H1 (cell line): ENCODE results near the gene KNCN. TPM values are rescaled to one million over a fixed set of nuclear protein-coding genes. Genes with fewer than 3 reads are reported as not detected.

Experiments
- CHD2 ChIP-seq: IDR thresholded peaks from 2 replicates; pipeline ENCODE4 v1.6.1; 2012; ENCODE audit warnings: low read length, improper control_type of control experiment
- CHD7 ChIP-seq: fragments of 300-600 bp; sonication (generic); IDR thresholded peaks from 2 replicates; pipeline ENCODE4 v1.7.1; 2012; ENCODE audit warnings: low read length, moderate library complexity, mild to moderate bottlenecking, inconsistent platforms; ENCODE audit not compliant: insufficient replicate concordance
- CTBP2 ChIP-seq: IDR thresholded peaks from 2 replicates; pipeline ENCODE4 v1.7.0; 2011; ENCODE audit warnings: borderline replicate concordance, mild to moderate bottlenecking, moderate library complexity, mixed read lengths, low read length; ENCODE audit not compliant: insufficient read depth, insufficient read length
- KDM5A ChIP-seq: fragments of 200-600 bp; IDR thresholded peaks from 2 replicates; pipeline ENCODE4 v1.7.1; 2012; ENCODE audit warnings: mild to moderate bottlenecking, low read length, inconsistent platforms, mixed read lengths
- RFX5 ChIP-seq: IDR thresholded peaks from 2 replicates; pipeline ENCODE4 v1.6.1; 2011; ENCODE audit warnings: low read depth, low read length, improper control_type of control experiment, borderline replicate concordance
- TAF1 ChIP-seq: IDR thresholded peaks from 2 replicates; pipeline ENCODE4 v1.6.1; 2011; ENCODE audit warnings: mild to moderate bottlenecking, low read depth, low read length
- polyA plus RNA-seq, 7 experiments: library from polyadenylated mRNA; depleted of rRNA in 3 of 7; stranded (reverse) in 5 of 7; unstranded in 2 of 7; fragments of >200 nt in 5 of 7; fragments of 200-250 nt in 2 of 7; gene quantifications; 1 replicate in 5 of 7; 2 replicates in 1 of 7; 4 replicates in 1 of 7; pipeline versions ENCODE4 v1.2.1 to v1.2.3, GENCODE V29; 2011 to 2013; ENCODE audit warnings: missing spikeins in 2 of 7, mixed read lengths in 2 of 7
- total RNA-seq: library from RNA; stranded (reverse); fragmentation: NEBNext Ultra II Directional; extraction: Animal tissue kit (Norgen Biotek cat#: 25700); gene quantifications from 2 replicates; pipeline ENCODE4 v1.2.1, GENCODE V29; 2021

KNCN gene
- total and polyA plus RNA-seq, 2 of the 8 experiments (the other 6 are each of a cell fraction or from before 2014, with no cell fraction given) = not detected

- no peak for TF ChIP-seq CTBP2
- no peak for TF ChIP-seq TAF1
- TF ChIP-seq KDM5A = no peak
- TF ChIP-seq RFX5 = no peak
- no peak for TF ChIP-seq CHD2
- no peak for TF ChIP-seq CHD7
- TF ChIP-seq, all 59 proteins: peak for 0
Measured at GRCh38 chr1:46577671-46578070, 26.2 kb upstream of the KNCN start (continued).
